ENCODE results near the gene CABLES2.
"Not testable (repeated sequence)": the region's sequence is repeated elsewhere in the genome, so short reads cannot be mapped to it uniquely, and the experiment has no call there.

Gene CABLES2

GRCh38 chr20:62387933-62388635 is 19.0 kb downstream of the CABLES2 start:
- DNase-seq, result no peak

GRCh38 chr20:62387219-62387913 is 19.7 kb downstream of the CABLES2 start:
- no peak for DNase-seq

GRCh38 chr20:62386383-62387218 is 20.5 kb downstream of the CABLES2 start, which contains the start of gene RPS21:
Gene RPS21, plus strand, starts transcription at chr20:62387103. Its CDS starts 236 bp downstream, at chr20:62387339.
- peak; percentile 79 to 82 for DNase-seq

- peak; percentile 53 to 62 for DNase-seq
Observed at GRCh38 chr20:62382306-62383198, 24.5 kb downstream of the CABLES2 start.

GRCh38 chr20:62381842-62382241 is 25.2 kb downstream of the CABLES2 start:
- no peak for DNase-seq

GRCh38 chr20:62381202-62381797 is 25.8 kb downstream of the CABLES2 start:
- no peak for DNase-seq

GRCh38 chr20:62378215-62378614 is 28.9 kb downstream of the CABLES2 start:
- DNase-seq, result no peak

GRCh38 chr20:62377615-62378178 is 29.4 kb downstream of the CABLES2 start:
- no peak for DNase-seq

- no peak for DNase-seq
Observed at GRCh38 chr20:62377064-62377461, 30.0 kb downstream of the CABLES2 start.

- no peak for DNase-seq
Observed at GRCh38 chr20:62376112-62377063, 30.7 kb downstream of the CABLES2 start.

- no peak for DNase-seq
Observed at GRCh38 chr20:62374331-62375152, 32.5 kb downstream of the CABLES2 start.

GRCh38 chr20:62373631-62374179 is 33.4 kb downstream of the CABLES2 start:
- not testable (repeated sequence) for DNase-seq

GRCh38 chr20:62372042-62372993 is 34.8 kb downstream of the CABLES2 start:
- no peak for DNase-seq

- DNase-seq, result no peak
Observed at GRCh38 chr20:62371588-62372041, 35.5 kb downstream of the CABLES2 start.

- no peak for DNase-seq
Observed at GRCh38 chr20:62370807-62371587, 36.1 kb downstream of the CABLES2 start.

- no peak for DNase-seq
Observed at GRCh38 chr20:62370115-62370806, 36.8 kb downstream of the CABLES2 start.

- DNase-seq, result no peak
Observed at GRCh38 chr20:62369815-62370114, 37.3 kb downstream of the CABLES2 start.

Measured in AML-193 (cell line).